ENCODE measurements around the gene ROR1. TPM values are rescaled to one million over a fixed set of nuclear protein-coding genes. Genes with fewer than 3 reads are reported as not detected.

Gene ROR1
- total RNA-seq, 1 experiment from 2014 or later = 33.8 TPM

- no peak for TF ChIP-seq CTCF (IDR thresholded peaks at IDR 0.05; ENCODE audit: unreplicated experiment)
- Mint-ChIP-seq H3K4me3 (ENCODE audit: low read depth, unreplicated experiment) (no peak overlapping the region), H3K9me3 (ENCODE audit: low read depth, unreplicated experiment) (peaks cover under 1% of the 10 kb centered on the region), H3K27me3 (ENCODE audit: unreplicated experiment) (no peaks in the 10 kb centered on the region), H3K4me1 (ENCODE audit: low read depth, unreplicated experiment) (peaks cover 56% of the 10 kb centered on the region), H3K36me3 (ENCODE audit: insufficient read depth, unreplicated experiment) (no peaks in the 10 kb centered on the region), H3K27ac (ENCODE audit: unreplicated experiment) (no peak overlapping the region)
- CTCF ChIA-PET = no interaction called here
- no TSS peak for BruUV-seq (replicated peaks)
- no peak for DNase-seq
- intact Hi-C loops (cut with micrococcal nuclease; ENCODE audit: unreplicated experiment) = no loop called here
Observed at GRCh38 chr1:63866084-63866483, 92.3 kb downstream of the ROR1 start.

GRCh38 chr1:63867429-63868176 is 93.8 kb downstream of the ROR1 start:
- intact Hi-C loops (cut with micrococcal nuclease; ENCODE audit: unreplicated experiment) = loop anchor here (1.0 to 2.0 kb wide), 2 partner anchors 95 to 175 kb away; no protein-coding TSS in a partner anchor
- peaks cover 2% of the 10 kb centered on the region for H3K9me3 Mint-ChIP-seq (ENCODE audit: low read depth, unreplicated experiment)
- H3K4me1 Mint-ChIP-seq (ENCODE audit: low read depth, unreplicated experiment) = peaks cover 59% of the 10 kb centered on the region
- no peak for TF ChIP-seq CTCF (IDR thresholded peaks at IDR 0.05; ENCODE audit: unreplicated experiment)
- no peaks in the 10 kb centered on the region for H3K27me3 Mint-ChIP-seq (ENCODE audit: unreplicated experiment)
- no peaks in the 10 kb centered on the region for H3K36me3 Mint-ChIP-seq (ENCODE audit: insufficient read depth, unreplicated experiment)
- CTCF ChIA-PET = interaction anchor here (0.6 to 1.8 kb wide), 6 partner anchors 7 to 270 kb away, joined by 3 to 18 read pairs (median 3); partner anchors contain the start of gene ROR1
- no peak for DNase-seq
- BruUV-seq (replicated peaks) = no TSS peak
- peak overlapping the region; percentile 55 for H3K27ac Mint-ChIP-seq (ENCODE audit: unreplicated experiment)
- no peak overlapping the region for H3K4me3 Mint-ChIP-seq (ENCODE audit: low read depth, unreplicated experiment)

GRCh38 chr1:63868268-63868781 is 94.5 kb downstream of the ROR1 start:
- BruUV-seq (replicated peaks) = no TSS peak
- CTCF ChIA-PET = interaction anchor here (0.8 to 1.8 kb wide), 7 partner anchors 24 to 269 kb away, joined by 3 to 18 read pairs (median 3); partner anchors contain the start of gene ROR1
- no peak for DNase-seq
- peak overlapping the region; percentile 55 for H3K27ac Mint-ChIP-seq (ENCODE audit: unreplicated experiment)
- no peak overlapping the region for H3K4me3 Mint-ChIP-seq (ENCODE audit: low read depth, unreplicated experiment)
- no peaks in the 10 kb centered on the region for H3K27me3 Mint-ChIP-seq (ENCODE audit: unreplicated experiment)
- no peaks in the 10 kb centered on the region for H3K36me3 Mint-ChIP-seq (ENCODE audit: insufficient read depth, unreplicated experiment)
- peaks cover 2% of the 10 kb centered on the region for H3K9me3 Mint-ChIP-seq (ENCODE audit: low read depth, unreplicated experiment)
- peaks cover 66% of the 10 kb centered on the region for H3K4me1 Mint-ChIP-seq (ENCODE audit: low read depth, unreplicated experiment)
- intact Hi-C loops (cut with micrococcal nuclease; ENCODE audit: unreplicated experiment) = loop anchor here (1.0 to 2.0 kb wide), 2 partner anchors 96 to 176 kb away; no protein-coding TSS in a partner anchor
- no peak for TF ChIP-seq CTCF (IDR thresholded peaks at IDR 0.05; ENCODE audit: unreplicated experiment)

GRCh38 chr1:63870152-63870551 is 96.3 kb downstream of the ROR1 start:
- no peak overlapping the region for H3K27ac Mint-ChIP-seq (ENCODE audit: unreplicated experiment)
- intact Hi-C loops (cut with micrococcal nuclease; ENCODE audit: unreplicated experiment) = no loop called here
- no peaks in the 10 kb centered on the region for H3K36me3 Mint-ChIP-seq (ENCODE audit: insufficient read depth, unreplicated experiment)
- H3K4me3 Mint-ChIP-seq (ENCODE audit: low read depth, unreplicated experiment) = no peak overlapping the region
- no peak for DNase-seq
- BruUV-seq (replicated peaks) = no TSS peak
- peaks cover 72% of the 10 kb centered on the region for H3K4me1 Mint-ChIP-seq (ENCODE audit: low read depth, unreplicated experiment)
- peaks cover 2% of the 10 kb centered on the region for H3K9me3 Mint-ChIP-seq (ENCODE audit: low read depth, unreplicated experiment)
- CTCF ChIA-PET = no interaction called here
- no peak for TF ChIP-seq CTCF (IDR thresholded peaks at IDR 0.05; ENCODE audit: unreplicated experiment)
- H3K27me3 Mint-ChIP-seq (ENCODE audit: unreplicated experiment) = no peaks in the 10 kb centered on the region

Measured in Calu3 (cell line).